IMR-90 (cell line): ENCODE data around the gene CDC40. TPM values are rescaled to one million over a fixed set of nuclear protein-coding genes. Genes with fewer than 3 reads are reported as not detected.

Experiments used
- ATAC-seq: fragments of 200-7000 bp; cut with Tn5 transposase; 2 replicates; pipeline ENCODE4 v1.9.1; 2020; ENCODE audit warnings: low read depth, mild to moderate bottlenecking, moderate library complexity
- BruUV-seq: library from RNA; stranded (reverse); fragments of 400-500 nt; replicated peaks from 2 replicates; lab custom pipeline; 2021; lab: Mats Ljungman, UMichigan
- CTCF ChIA-PET: fragments of 300-600 bp; formaldehyde crosslinking; extraction: SDS; loops from one replicate; lab custom pipeline; 2021; ENCODE audit warnings: antibody characterized with exemption; lab: Yijun Ruan, JAX
- POLR2A ChIA-PET: fragments of 300-600 bp; sonication (Branson Sonifier 250); formaldehyde crosslinking; loops from one replicate; lab custom pipeline; 2022; ENCODE audit warnings: antibody characterized with exemption; ENCODE audit not compliant: unreplicated experiment; lab: Charles Lee
- DNase-seq: peaks from one replicate; pipeline ENCODE4 v3.0.0; 2013
- H2AFZ ChIP-seq: replicated peaks from 2 replicates; pipeline ENCODE3; 2013; ENCODE audit warnings: low read length, mild to moderate bottlenecking; ENCODE audit not compliant: poor library complexity
- H2AK5ac ChIP-seq: 2 replicates; pipeline ENCODE4 v1.6.1; 2013; ENCODE audit warnings: low read depth, low read length, inconsistent platforms
- H2AK9ac ChIP-seq: replicated peaks from 2 replicates; pipeline ENCODE3; 2013; ENCODE audit warnings: mild to moderate bottlenecking, low read depth, low read length, moderate library complexity; ENCODE audit not compliant: poor library complexity
- H2BK120ac ChIP-seq: 2 replicates; pipeline ENCODE4 v1.6.1; 2013; ENCODE audit warnings: low read depth, low read length, inconsistent platforms
- H2BK15ac ChIP-seq: 3 replicates; pipeline ENCODE4 v1.6.1; 2013; ENCODE audit warnings: low read depth, low read length, inconsistent platforms
- H2BK20ac ChIP-seq: 2 replicates; pipeline ENCODE4 v1.6.1; 2013; ENCODE audit warnings: low read depth, mild to moderate bottlenecking, inconsistent platforms, low read length, moderate library complexity
- H2BK5ac ChIP-seq: 2 replicates; pipeline ENCODE4 v1.6.1; 2013; ENCODE audit warnings: mild to moderate bottlenecking, low read depth, low read length, inconsistent platforms; ENCODE audit not compliant: poor library complexity, severe bottlenecking
- H3K14ac ChIP-seq: replicated peaks from 2 replicates; pipeline ENCODE4 v1.6.1; 2013; ENCODE audit warnings: low read depth, low read length, inconsistent platforms
- H3K18ac ChIP-seq: 2 replicates; pipeline ENCODE4 v1.6.1; 2013; ENCODE audit warnings: low read depth, low read length, control low read depth
- H3K23ac ChIP-seq: 2 replicates; pipeline ENCODE4 v1.6.1; 2013; ENCODE audit warnings: low read depth, low read length, inconsistent platforms
- H3K27ac ChIP-seq: 2 replicates; pipeline ENCODE4 v1.5.1; 2013; ENCODE audit warnings: mild to moderate bottlenecking, control low read depth, low read length; ENCODE audit not compliant: insufficient read depth
- H3K27me3 ChIP-seq: 2 replicates; pipeline ENCODE4 v1.6.1; 2013; ENCODE audit warnings: low read length; ENCODE audit not compliant: control insufficient read depth, insufficient read depth
- H3K36me3 ChIP-seq: 2 replicates; pipeline ENCODE4 v1.6.1; 2013; ENCODE audit warnings: low read length, mixed read lengths; ENCODE audit not compliant: control insufficient read depth, insufficient read depth
- H3K4ac ChIP-seq: 2 replicates; pipeline ENCODE4 v1.6.1; 2013; ENCODE audit warnings: low read depth, low read length, inconsistent platforms
- H3K4me1 ChIP-seq: 2 replicates; pipeline ENCODE4 v1.6.1; 2013; ENCODE audit warnings: low read length, mixed read lengths; ENCODE audit not compliant: control insufficient read depth, insufficient read depth
- H3K4me2 ChIP-seq: 2 replicates; pipeline ENCODE4 v1.6.1; 2013; ENCODE audit warnings: low read depth, mild to moderate bottlenecking, control low read depth, low read length, moderate library complexity
- H3K4me3 ChIP-seq: 2 replicates; pipeline ENCODE4 v1.5.1; 2013; ENCODE audit warnings: low read depth, mild to moderate bottlenecking, control low read depth, low read length, moderate library complexity; ENCODE audit not compliant: insufficient read depth
- H3K56ac ChIP-seq: 2 replicates; pipeline ENCODE4 v1.6.1; 2013; ENCODE audit warnings: low read length, inconsistent platforms; ENCODE audit not compliant: insufficient read depth; ENCODE audit errors: extremely low read depth
- H3K79me1 ChIP-seq, 2 experiments: 2 replicates each; pipeline ENCODE4 v1.6.1; 2013; ENCODE audit warnings: low read length in 2 of 2, inconsistent platforms in 1 of 2, low read depth in 1 of 2
- H3K9ac ChIP-seq: 2 replicates; pipeline ENCODE4 v1.6.1; 2013; ENCODE audit warnings: low read depth, low read length, control low read depth
- H3K9me1 ChIP-seq: 2 replicates; pipeline ENCODE4 v1.6.1; 2013; ENCODE audit warnings: low read length, inconsistent platforms; ENCODE audit not compliant: insufficient read depth
- H3K9me3 ChIP-seq: 2 replicates; pipeline ENCODE4 v1.6.1; 2013; ENCODE audit warnings: low read length; ENCODE audit not compliant: control insufficient read depth, insufficient read depth
- H4K20me1 ChIP-seq: 2 replicates; pipeline ENCODE4 v1.6.1; 2013; ENCODE audit warnings: low read length, inconsistent platforms; ENCODE audit not compliant: insufficient read depth
- H4K5ac ChIP-seq: 2 replicates; pipeline ENCODE4 v1.6.1; 2013; ENCODE audit warnings: mild to moderate bottlenecking, low read depth, low read length, control low read depth
- H4K8ac ChIP-seq, 2 experiments: 2 replicates each; pipeline ENCODE4 v1.6.1; 2013; ENCODE audit warnings: low read depth in 2 of 2, low read length in 2 of 2, control low read depth in 1 of 2, inconsistent platforms in 1 of 2
- H4K91ac ChIP-seq: 2 replicates; pipeline ENCODE4 v1.6.1; 2013; ENCODE audit warnings: low read depth, low read length, inconsistent platforms; ENCODE audit not compliant: insufficient read depth
- BHLHE40 ChIP-seq: fragments of 150-350 bp; IDR thresholded peaks from 2 replicates; pipeline ENCODE4 v1.6.1; 2016; ENCODE audit warnings: mild to moderate bottlenecking, low read depth, low read length
- CEBPB ChIP-seq: IDR thresholded peaks from 2 replicates; pipeline ENCODE4 v1.6.1; 2012; ENCODE audit warnings: low read depth, low read length, improper control_type of control experiment
- NFE2L2 ChIP-seq: fragments of 150-350 bp; IDR thresholded peaks from 2 replicates; pipeline ENCODE4 v1.6.1; 2016; ENCODE audit warnings: low read depth, mild to moderate bottlenecking, low read length
- POLR2A ChIP-seq: IDR thresholded peaks from 2 replicates; pipeline ENCODE4 v1.6.1; 2012; ENCODE audit warnings: mild to moderate bottlenecking, low read depth, low read length
- WGBS, 2 experiments: methylation state at CpG; one replicate each; pipeline versions ENCODE4 v1.1.5 to v1.1.7; 2013; ENCODE audit warnings: missing lambda C conversion rate in 2 of 2; ENCODE audit not compliant: insufficient read length in 1 of 2; ENCODE audit errors: extremely low coverage in 2 of 2; 5-methylcytosine and 5-hydroxymethylcytosine counted together
- dilution Hi-C: fragments of 300-500 bp; cut with HindIII; formaldehyde crosslinking; loops from one replicate; pipeline ENCODE4 v1.14.3; 2018; ENCODE audit warnings: low sequenced_read_pairs; ENCODE audit not compliant: unreplicated experiment
- in situ Hi-C: fragments of 300-500 bp; cut with MboI; formaldehyde crosslinking; loops from 3 replicates; pipeline ENCODE4 v1.14.3; 2019; ENCODE audit warnings: low sequenced_read_pairs, inconsistent platforms, mixed read lengths
- intact Hi-C: fragments of 100-400 bp; cut with micrococcal nuclease; formaldehyde crosslinking; loops from 2 replicates; pipeline ENCODE4 v1.10.0; 2022
- polyA plus RNA-seq, 3 experiments: library from polyadenylated mRNA; depleted of rRNA; stranded (reverse); fragments of >200 nt; gene quantifications; 2 replicates each; pipeline ENCODE4 v1.2.3, GENCODE V29; 2012; ENCODE audit warnings: low replicate concordance in 1 of 3
- total RNA-seq: library from RNA; depleted of rRNA; stranded (reverse); fragments of >200 nt; gene quantifications from 2 replicates; pipeline ENCODE4 v1.2.3, GENCODE V29; 2012

The CDC40 gene
- total and polyA plus RNA-seq, 2 of the 4 experiments (the other 2 are of a cell fraction), result 7.0 to 16.8 TPM

DNA sequence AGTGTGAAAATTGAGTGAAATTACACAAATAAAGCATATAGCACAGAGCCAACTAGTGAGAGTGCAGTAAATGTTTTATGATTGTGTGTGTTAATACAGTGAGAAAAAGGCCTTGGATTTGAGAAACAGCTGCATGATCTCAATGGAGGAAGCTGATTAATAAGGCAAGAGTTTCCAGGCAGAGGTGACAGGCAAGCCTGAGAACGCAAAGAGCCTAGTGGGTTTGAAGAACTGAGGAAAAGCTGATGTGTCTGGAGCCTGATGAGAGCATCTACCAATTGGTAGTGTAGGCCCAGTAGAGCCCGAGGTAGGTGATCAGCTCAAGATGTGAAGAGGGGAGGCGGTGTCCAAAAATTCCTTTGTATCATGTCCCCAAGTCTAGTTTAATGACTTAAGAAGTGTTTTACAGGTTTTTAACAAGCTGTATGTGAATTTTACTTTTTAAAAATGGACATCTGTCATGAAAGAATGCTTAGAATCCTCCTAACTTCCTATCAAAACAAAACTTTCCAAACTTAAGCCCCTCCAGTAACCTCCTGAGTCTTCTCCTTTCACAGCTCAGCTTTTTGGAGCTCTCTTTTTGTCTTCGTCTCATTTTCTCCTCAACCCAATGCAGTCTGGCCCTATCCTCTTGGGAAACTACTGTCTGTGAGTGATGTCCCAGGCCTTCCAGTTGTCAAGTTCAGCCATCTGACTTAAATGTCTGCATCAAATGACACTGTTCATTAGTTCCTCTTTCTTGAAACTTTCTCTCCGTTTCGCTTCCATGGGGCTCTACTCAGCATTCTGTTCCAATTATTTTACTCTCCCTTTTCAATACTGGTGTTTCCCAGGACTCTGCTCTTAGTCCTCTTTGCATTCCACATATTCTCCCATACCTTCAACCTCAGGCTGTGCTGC, 1.2 kb downstream of the CDC40 start:
- ChIA-PET CTCF (interaction anchor here (0.6 kb wide), 2 partner anchors 209 to 1682 kb away, joined by 3 read pairs; no protein-coding TSS in a partner anchor), POLR2A (no interaction called here)
- H3K36me3 ChIP-seq, result no peaks in the 10 kb centered on the region
- H3K4me3 ChIP-seq, result peak overlapping the region; percentile 81
- TF ChIP-seq NFE2L2 (no peak), CEBPB (no peak), BHLHE40 (no peak), POLR2A (no peak)
- H3K4ac ChIP-seq, result no peak overlapping the region
- dilution Hi-C loops (no loop called here), intact Hi-C loops (loop anchor here (2.0 to 5.0 kb wide), 2 partner anchors 85 to 161 kb away; no protein-coding TSS in a partner anchor), in situ Hi-C loops (no loop called here)
- peak overlapping the region; percentile 96 for H3K9ac ChIP-seq
- no peak overlapping the region for H4K91ac ChIP-seq
- H2BK5ac ChIP-seq, result no peak overlapping the region
- H4K8ac ChIP-seq, result peak overlapping the region; percentile 74 to 91; a peak in 2 of 4 replicates
- no peaks in the 10 kb centered on the region for H3K27me3 ChIP-seq
- H3K9me1 ChIP-seq, result peaks cover 8% of the 10 kb centered on the region
- H2BK15ac ChIP-seq, result no peak overlapping the region
- no peak overlapping the region for H3K56ac ChIP-seq
- ATAC-seq (no peak), DNase-seq (peak; percentile 18)
- no peak overlapping the region for H2BK20ac ChIP-seq
- H3K4me2 ChIP-seq, result peak overlapping the region; percentile 83
- H2AK5ac ChIP-seq, result no peak overlapping the region; the same call in 1 of the 2 replicates
- H3K4me1 ChIP-seq, result peaks cover 5% of the 10 kb centered on the region; the same call in 1 of the 2 replicates
- peaks cover 12 to 44% of the 10 kb centered on the region in 2 experiments for H3K79me1 ChIP-seq
- H2BK120ac ChIP-seq, result no peak overlapping the region
- no TSS peak for BruUV-seq
- H3K23ac ChIP-seq, result peak overlapping the region; percentile 88; the same call in 1 of the 2 replicates
- H4K5ac ChIP-seq, result no peak overlapping the region
- 0 out of 2 replicates have a peak overlapping the region, but pooled peaks have one; percentile 5 for H3K27ac ChIP-seq
- H2AFZ ChIP-seq, result no peak overlapping the region
- no peak overlapping the region for H3K18ac ChIP-seq
- H4K20me1 ChIP-seq, result peaks cover 3% of the 10 kb centered on the region; the same call in 1 of the 2 replicates
- no peak overlapping the region for H2AK9ac ChIP-seq
- 52% methylated on average over 3 of the region's 6 CpGs; no CpG with 5 or more reads in 1 of the 2 experiments for WGBS, 2 experiments
- H3K14ac ChIP-seq, result no peak overlapping the region
- no peaks in the 10 kb centered on the region for H3K9me3 ChIP-seq
